Uterus (tissue), 2 donors: ENCODE results near the gene RUNX1.

ENCODE experiments used
- CTCF ChIP-seq, 4 experiments: fragments of 200-600 bp in 2 of 4; fragments of 450-650 bp in 2 of 4; sonication (generic) in 2 of 4; IDR thresholded peaks; one replicate each; pipeline ENCODE4 v1.5.1; 2016 to 2019; ENCODE audit warnings: antibody characterized with exemption in 4 of 4, mild to moderate bottlenecking in 2 of 4, moderate library complexity in 1 of 4
- POLR2A ChIP-seq, 2 donors: fragments of 450-650 bp; IDR thresholded peaks; one replicate each; pipeline ENCODE4 v1.6.1; 2016; ENCODE audit warnings: antibody characterized with exemption in 2 of 2, mild to moderate bottlenecking in 1 of 2, moderate library complexity in 1 of 2

GRCh38 chr21:34910396-34910795 lies 138.7 kb downstream of the RUNX1 start:
- TF ChIP-seq CTCF (IDR thresholded peaks at IDR 0.05) (no peak), POLR2A (IDR thresholded peaks at IDR 0.05) (no peak)
